Adipocyte (in vitro differentiated cells): Measurements from ENCODE around the gene TRAPPC6A.

Experiments used
- DNase-seq: peaks from one replicate; pipeline ENCODE4 v3.0.0-alpha.2; 2015; ENCODE audit warnings: low read depth
- H3K27me3 ChIP-seq: replicated peaks from 2 replicates; pipeline ENCODE4 v1.7.0; 2013; ENCODE audit warnings: mild to moderate bottlenecking, low read length, moderate library complexity; ENCODE audit not compliant: control insufficient read depth, insufficient read depth
- H3K36me3 ChIP-seq: 2 replicates; pipeline ENCODE4 v1.7.0; 2013; ENCODE audit warnings: low read length, mild to moderate bottlenecking, moderate library complexity; ENCODE audit not compliant: control insufficient read depth, insufficient read depth, severe bottlenecking
- H3K4me1 ChIP-seq: 2 replicates; pipeline ENCODE4 v1.7.0; 2013; ENCODE audit warnings: mild to moderate bottlenecking, low read length, moderate library complexity; ENCODE audit not compliant: control insufficient read depth, insufficient read depth
- H3K4me3 ChIP-seq: 2 replicates; pipeline ENCODE4 v1.7.0; 2013; ENCODE audit warnings: mild to moderate bottlenecking, low read length, moderate library complexity
- H3K9ac ChIP-seq: 2 replicates; pipeline ENCODE4 v1.7.0; 2013; ENCODE audit warnings: mild to moderate bottlenecking, low read length, moderate library complexity
- H3K9me3 ChIP-seq: 2 replicates; pipeline ENCODE4 v1.7.0; 2013; ENCODE audit warnings: mild to moderate bottlenecking, low read length, moderate library complexity; ENCODE audit not compliant: control insufficient read depth

Gene TRAPPC6A

DNA sequence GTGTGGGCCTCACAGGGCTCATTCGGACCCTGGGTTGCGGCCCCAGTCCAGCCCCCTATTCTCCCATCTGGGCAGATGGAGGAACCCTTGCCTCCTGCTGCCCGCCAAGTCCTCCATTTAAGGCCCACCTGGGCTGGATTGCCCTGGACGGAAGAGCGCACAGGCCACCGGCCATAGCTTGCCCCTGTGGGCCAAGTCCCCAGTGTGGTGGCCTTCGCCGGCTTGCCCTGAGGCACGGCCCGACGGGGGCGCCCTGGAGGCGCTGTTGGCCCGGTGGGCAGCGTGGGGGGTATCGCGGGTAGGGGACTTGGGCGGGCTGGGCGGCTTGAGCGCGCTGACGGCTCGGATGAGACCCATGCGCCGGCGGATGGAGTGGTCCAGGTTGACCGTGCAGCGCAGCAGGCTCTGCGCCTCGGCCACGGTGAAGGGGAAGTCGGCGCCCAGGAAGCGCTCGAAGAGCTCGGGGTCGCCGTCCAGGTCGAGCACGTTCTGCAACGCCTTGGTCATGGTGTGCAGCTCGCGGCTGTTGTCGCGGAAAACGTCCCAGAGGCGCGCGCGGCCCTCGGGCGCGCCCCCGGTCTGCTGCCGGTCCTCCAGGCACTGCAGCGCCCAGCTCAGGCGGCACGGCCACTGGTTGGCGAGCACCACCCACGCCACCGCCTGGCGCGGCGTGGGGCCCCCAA is 26.1 kb downstream of the TRAPPC6A start:
- Histone ChIP-seq H3K9me3 (no peaks in the 10 kb centered on the region), H3K9ac (no peak overlapping the region), H3K36me3 (no peaks in the 10 kb centered on the region), H3K4me1 (peaks cover 23% of the 10 kb centered on the region), H3K27me3 (peaks cover 7% of the 10 kb centered on the region), H3K4me3 (peak overlapping the region; percentile 53)
- no peak for DNase-seq

DNA sequence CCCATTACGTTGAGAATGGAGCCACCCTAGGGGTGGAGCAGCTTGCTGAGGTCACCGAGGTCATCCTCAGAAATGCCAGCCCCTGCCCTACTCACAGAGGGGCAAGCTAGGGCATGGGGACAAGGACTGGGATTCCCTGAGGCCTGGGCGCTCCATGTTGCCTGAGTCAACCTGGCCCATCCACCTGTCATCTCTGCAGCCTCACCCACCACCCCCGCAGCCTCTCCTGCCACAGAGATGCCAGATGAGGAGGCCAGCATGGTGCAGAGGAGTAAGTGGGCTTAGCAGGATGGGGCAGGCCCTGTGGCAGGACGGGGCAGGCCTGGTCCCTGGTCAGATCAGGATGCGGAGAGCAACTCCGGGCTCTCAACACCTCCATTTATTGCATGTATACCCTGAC is 26.7 kb downstream of the TRAPPC6A start:
- Histone ChIP-seq H3K9me3 (no peaks in the 10 kb centered on the region), H3K36me3 (no peaks in the 10 kb centered on the region), H3K4me3 (no peak overlapping the region), H3K9ac (no peak overlapping the region), H3K27me3 (peaks cover 7% of the 10 kb centered on the region), H3K4me1 (peaks cover 23% of the 10 kb centered on the region)
- no peak for DNase-seq

DNA sequence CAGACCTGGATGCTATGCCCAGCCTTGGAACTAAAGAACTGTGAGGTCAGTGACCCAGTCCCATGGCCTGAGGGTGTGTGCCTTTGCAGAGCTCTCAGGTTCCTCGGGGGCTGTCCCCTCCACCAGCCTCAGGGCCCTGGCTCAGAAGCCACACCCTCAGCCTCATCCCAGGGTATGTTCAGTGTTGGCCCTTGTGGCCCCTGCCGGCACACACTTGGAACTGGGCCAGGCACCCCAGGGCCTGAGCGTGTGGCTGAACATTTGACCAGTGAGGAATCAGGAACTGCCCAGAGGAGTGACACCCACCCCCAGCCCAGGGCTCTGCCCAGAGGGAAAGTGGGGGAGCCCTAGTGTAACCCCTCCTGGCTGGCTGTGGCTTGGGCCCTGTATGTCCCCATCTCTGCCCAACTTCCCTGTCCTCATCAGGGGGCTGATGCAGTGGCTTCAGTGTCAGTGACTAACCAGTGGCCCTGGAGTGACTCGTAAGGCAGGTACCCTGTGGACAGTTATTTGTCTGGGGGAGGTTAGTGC is 27.2 kb downstream of the TRAPPC6A start:
- Histone ChIP-seq H3K27me3 (peaks cover 7% of the 10 kb centered on the region), H3K36me3 (no peaks in the 10 kb centered on the region), H3K4me1 (peaks cover 23% of the 10 kb centered on the region), H3K9me3 (no peaks in the 10 kb centered on the region), H3K9ac (no peak overlapping the region), H3K4me3 (no peak overlapping the region)
- no peak for DNase-seq

DNA sequence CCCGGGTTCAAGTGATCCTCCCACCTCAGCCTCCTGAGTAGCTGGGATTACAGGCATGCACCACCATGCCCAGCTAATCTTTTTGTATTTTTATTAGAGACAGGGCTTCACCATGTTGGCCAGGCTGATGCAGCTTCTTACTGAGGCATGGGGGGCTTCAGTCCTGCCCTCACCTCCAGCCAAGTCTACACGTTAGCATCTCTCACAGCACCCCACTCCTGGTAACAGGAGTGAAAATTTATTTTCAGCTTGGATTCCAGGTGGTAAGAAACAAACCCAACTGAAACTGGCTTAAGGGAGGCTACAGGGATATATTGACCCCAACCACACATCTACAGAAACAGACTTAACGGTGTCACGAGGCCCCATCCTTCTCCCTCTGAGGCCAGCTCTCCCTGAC is 27.9 kb downstream of the TRAPPC6A start:
- Histone ChIP-seq H3K27me3 (peaks cover 7% of the 10 kb centered on the region), H3K36me3 (no peaks in the 10 kb centered on the region), H3K4me3 (no peak overlapping the region), H3K9me3 (no peaks in the 10 kb centered on the region), H3K9ac (no peak overlapping the region), H3K4me1 (peaks cover 23% of the 10 kb centered on the region)
- no peak for DNase-seq

DNA sequence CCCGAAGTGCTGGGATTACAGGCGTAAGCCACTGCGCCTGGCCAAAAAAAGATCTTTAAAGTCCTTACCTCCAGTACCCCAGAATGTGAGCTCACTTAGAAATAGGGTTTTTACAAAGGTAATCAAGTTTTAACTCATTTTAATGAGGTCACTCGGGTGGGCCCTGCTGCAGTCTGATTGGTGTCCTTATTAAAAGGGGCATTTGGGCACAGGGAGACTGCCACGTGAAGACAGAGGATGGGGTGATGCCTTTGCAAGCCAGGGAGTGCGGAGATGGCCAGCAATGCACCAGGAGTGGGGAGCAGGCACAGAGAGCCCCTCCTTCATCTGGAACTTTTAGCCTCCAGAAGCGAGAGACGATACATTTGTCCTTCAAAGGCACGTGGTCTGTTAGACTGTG is 28.9 kb downstream of the TRAPPC6A start:
- no peak overlapping the region for H3K4me3 ChIP-seq

DNA sequence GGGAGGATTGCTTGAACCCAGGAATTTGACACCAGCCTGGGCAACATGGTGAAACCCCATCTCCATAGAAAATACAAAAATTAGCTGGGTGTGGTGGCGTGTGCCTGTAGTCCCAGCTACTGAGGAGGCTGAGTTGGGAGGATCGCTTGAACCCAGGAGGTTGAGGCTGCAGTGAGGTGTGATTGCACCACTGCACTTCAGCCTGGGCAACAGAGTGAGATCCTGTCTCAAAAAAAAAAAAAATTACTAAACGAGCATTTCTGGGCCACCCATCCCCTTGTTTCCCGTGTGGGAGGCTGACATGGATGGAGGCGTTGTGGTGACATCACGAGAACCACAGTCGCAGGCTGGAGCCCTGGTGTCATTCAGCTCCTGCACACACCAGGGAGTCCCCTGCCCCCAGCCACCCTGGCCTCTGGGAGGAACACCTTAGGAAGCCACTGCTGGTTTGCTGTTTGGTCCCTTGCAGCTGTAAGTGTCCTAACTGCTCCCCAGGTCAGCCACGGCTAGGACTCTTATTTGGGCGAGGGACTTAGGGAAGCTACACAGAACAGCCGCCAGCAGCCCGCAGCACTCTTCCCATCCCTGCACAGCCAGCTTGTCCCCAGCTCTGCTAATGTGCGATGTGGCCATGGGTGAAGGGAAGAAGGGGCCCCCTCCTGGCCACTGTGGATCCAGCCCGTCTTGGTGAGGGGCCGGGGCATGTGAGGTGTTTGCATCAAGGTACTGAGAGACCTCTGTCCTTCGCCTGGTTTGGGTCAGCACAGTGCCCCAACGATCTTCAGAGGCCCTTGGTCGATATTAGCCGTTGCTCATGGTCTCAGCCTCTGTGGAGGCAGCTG is 30.0 kb downstream of the TRAPPC6A start:
- no peaks in the 10 kb centered on the region for H3K36me3 ChIP-seq
- DNase-seq = no peak
- no peaks in the 10 kb centered on the region for H3K9me3 ChIP-seq
- peaks cover 6% of the 10 kb centered on the region for H3K27me3 ChIP-seq
- H3K4me3 ChIP-seq = no peak overlapping the region
- no peak overlapping the region for H3K9ac ChIP-seq
- H3K4me1 ChIP-seq = peaks cover 10% of the 10 kb centered on the region

More for the DNA sequence above, 28.9 kb downstream of the TRAPPC6A start:
- peaks cover 7% of the 10 kb centered on the region for H3K27me3 ChIP-seq
- peaks cover 20% of the 10 kb centered on the region for H3K4me1 ChIP-seq
- no peaks in the 10 kb centered on the region for H3K9me3 ChIP-seq
- no peak overlapping the region for H3K9ac ChIP-seq
- DNase-seq = no peak
- no peaks in the 10 kb centered on the region for H3K36me3 ChIP-seq

DNA sequence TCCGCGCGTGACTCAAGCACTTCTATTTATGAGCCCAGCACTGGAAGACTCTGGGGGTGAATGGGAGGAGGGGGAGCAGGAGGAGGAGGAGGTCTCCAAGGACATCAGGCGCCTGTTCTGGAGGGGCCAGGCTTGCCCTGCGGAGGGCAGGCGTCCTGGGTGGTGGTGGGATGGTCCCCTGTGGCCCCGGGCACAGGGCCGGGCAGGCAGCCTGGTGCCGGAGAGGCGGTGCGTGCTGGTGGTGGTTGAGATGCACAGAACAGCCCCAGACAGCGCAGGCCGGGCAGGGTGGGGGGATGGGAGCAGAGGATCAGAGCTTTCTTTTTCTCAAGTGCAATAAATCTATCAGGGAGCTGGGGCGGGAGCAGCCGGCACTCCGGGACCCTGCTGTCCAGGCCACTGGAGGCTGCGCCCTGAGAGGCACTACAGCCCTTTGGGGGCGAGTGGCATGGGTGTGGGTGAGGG is 31.3 kb downstream of the TRAPPC6A start:
- H3K9ac ChIP-seq = no peak overlapping the region
- H3K4me1 ChIP-seq = no peaks in the 10 kb centered on the region
- H3K27me3 ChIP-seq = no peaks in the 10 kb centered on the region
- no peak overlapping the region for H3K4me3 ChIP-seq
- H3K9me3 ChIP-seq = no peaks in the 10 kb centered on the region
- no peak for DNase-seq
- H3K36me3 ChIP-seq = peaks cover 8% of the 10 kb centered on the region

DNA sequence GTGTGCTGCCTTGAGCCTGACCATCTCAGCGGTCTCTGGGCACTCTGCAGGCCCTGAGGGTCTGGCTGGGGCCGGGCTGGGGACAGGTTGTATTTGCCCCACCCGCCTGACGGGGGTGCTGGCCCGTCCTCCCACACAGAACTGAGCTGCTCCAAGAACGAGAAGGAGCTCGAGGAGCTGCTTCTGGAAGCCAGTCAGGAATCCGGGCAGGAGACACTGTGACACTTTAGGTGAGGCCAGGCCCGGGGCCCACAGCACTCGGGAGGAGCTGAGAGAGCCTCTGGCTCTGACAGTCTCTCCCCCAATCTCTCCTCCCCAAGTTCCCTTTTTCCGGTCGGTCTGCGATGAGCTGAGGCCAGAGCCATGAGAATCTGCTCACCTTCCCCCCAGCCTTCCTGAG is 31.8 kb downstream of the TRAPPC6A start:
- H3K4me3 ChIP-seq = no peak overlapping the region
- H3K27me3 ChIP-seq = no peaks in the 10 kb centered on the region
- H3K9ac ChIP-seq = no peak overlapping the region
- DNase-seq = no peak
- no peaks in the 10 kb centered on the region for H3K9me3 ChIP-seq
- H3K36me3 ChIP-seq = peaks cover 8% of the 10 kb centered on the region
- no peaks in the 10 kb centered on the region for H3K4me1 ChIP-seq

DNA sequence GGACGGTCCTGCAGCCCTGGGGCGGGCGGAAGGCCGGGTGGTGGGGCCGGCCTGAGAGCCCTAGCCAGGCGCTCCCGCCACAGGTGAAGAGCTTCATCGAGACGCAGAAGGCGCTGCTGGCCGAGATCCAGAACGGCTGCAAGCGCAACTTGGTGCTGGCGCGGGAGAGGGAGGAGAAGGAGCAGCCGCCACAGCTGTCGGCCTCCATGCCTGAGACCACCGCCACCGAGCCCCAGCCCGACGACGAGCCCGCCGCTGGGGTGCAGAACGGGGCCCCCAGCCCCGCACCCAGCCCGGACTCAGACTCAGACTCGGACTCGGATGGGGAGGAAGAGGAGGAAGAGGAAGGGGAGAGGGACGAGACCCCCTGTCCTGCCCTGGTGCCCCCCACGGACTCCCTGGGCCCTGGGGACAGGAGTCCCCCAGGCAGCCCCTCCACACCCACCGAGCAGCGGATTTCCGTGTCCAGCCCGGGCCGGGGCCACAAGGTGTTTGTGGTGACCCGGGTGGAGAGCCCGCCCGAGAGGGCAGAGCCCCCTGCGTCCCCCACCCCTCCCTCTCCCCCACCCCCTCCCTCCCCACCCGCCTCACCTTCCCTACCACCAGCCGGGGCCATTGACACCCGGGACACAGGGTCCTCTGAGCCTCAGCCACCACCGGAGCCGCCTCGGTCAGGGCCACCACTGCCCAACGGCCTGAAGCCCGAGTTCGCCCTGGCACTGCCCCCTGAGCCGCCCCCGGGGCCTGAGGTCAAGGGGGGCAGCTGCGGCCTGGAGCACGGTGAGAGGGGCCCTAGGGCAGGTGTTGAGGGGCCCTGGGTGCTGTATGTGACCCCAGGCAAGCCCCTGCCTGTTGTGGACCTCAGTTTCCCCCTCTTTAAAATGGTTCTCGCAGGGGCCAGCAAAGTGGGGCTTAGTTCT is 32.5 kb downstream of the TRAPPC6A start:
- no peak overlapping the region for H3K4me3 ChIP-seq
- DNase-seq = no peak
- no peaks in the 10 kb centered on the region for H3K9me3 ChIP-seq
- H3K27me3 ChIP-seq = no peaks in the 10 kb centered on the region
- no peak overlapping the region for H3K9ac ChIP-seq
- H3K4me1 ChIP-seq = no peaks in the 10 kb centered on the region
- peaks cover 8% of the 10 kb centered on the region for H3K36me3 ChIP-seq

DNA sequence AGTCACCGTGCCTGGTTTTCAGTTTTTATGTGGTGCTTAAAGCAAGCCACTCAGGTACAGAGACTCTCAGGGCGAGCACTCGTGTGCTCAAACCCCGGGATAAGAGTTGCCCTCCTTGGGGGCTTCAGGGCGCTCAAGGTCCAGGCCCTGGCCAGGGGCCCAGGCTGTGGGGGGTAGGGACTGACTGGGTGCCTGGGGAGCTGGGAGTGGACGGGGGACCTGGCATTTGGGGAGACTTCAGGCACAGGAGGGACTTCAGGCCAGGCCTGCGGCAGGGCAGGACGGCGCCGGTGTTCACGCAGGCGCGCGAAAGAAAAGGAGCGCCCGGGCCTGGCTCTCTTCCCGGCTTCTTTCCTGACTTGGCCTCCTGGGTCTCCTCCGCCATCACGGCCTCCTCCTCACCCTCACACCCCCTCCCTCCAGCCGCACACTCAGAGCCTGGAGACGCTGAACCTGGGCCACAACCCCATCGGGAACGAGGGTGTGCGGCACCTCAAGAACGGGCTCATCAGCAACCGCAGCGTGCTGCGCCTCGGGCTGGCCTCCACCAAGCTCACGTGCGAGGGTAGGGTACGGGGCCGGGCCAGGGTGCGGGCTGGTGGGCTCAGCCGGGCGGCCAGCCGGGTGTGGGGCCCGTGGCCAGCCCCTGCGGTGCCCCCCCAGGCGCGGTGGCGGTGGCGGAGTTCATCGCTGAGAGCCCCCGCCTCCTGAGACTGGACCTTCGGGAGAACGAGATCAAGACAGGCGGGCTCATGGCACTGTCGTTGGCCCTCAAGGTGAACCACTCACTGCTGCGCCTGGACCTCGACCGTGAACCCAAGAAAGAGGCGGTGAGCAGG is 33.4 kb downstream of the TRAPPC6A start:
- no peak overlapping the region for H3K9ac ChIP-seq
- peaks cover 8% of the 10 kb centered on the region for H3K36me3 ChIP-seq
- no peak overlapping the region for H3K4me3 ChIP-seq
- H3K4me1 ChIP-seq = no peaks in the 10 kb centered on the region
- H3K9me3 ChIP-seq = no peaks in the 10 kb centered on the region
- no peaks in the 10 kb centered on the region for H3K27me3 ChIP-seq
- no peak for DNase-seq
